ENCODE measurements around the gene SPAG9.

SPAG9 gene

DNA sequence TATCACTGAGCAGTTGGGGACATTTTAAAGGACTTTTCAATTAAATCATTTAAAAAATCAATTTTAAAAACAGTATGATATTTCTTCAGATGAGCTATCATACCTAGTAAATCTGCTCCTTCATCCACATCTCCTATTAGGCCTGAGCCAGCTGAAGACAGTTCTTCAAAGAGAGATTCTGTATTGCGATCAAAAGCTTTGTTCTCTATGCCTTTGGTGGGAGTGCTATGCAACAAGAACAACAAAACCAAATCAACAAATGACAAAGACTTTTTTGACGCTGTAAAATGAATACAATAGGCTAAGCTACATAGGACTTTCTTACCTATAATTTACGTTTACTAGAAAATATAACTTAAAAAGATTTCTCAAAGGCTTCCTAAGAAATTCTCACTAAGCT is 106.5 kb downstream of the SPAG9 start:
- DNase-seq (ENCODE audit: low spot score): no peak
- TF ChIP-seq, protein P1, sequence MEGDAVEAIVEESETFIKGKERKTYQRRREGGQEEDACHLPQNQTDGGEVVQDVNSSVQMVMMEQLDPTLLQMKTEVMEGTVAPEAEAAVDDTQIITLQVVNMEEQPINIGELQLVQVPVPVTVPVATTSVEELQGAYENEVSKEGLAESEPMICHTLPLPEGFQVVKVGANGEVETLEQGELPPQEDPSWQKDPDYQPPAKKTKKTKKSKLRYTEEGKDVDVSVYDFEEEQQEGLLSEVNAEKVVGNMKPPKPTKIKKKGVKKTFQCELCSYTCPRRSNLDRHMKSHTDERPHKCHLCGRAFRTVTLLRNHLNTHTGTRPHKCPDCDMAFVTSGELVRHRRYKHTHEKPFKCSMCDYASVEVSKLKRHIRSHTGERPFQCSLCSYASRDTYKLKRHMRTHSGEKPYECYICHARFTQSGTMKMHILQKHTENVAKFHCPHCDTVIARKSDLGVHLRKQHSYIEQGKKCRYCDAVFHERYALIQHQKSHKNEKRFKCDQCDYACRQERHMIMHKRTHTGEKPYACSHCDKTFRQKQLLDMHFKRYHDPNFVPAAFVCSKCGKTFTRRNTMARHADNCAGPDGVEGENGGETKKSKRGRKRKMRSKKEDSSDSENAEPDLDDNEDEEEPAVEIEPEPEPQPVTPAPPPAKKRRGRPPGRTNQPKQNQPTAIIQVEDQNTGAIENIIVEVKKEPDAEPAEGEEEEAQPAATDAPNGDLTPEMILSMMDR (IDR thresholded peaks at IDR 0.05; ENCODE audit: extremely low read depth, missing control alignments): no peak

DNA sequence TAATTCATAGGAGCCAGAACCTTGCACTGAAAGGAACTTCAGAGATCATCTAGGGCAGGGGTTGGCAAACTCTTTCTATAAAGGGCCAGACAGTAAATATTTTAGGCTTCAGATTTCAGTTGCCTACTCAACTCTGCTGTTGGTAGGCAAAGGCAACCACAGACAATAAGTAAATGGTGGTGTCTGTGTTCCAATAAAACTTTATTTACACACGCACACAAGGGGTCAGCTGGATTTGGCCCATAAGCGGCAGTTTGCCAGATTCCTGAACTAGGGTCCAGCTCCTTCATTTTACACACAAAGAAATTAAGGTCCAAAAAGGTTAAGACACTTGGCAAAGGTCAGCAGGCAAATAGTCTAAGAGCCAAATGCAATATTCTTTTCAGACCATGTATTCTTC is 107.3 kb downstream of the SPAG9 start:
- TF ChIP-seq, protein P1 (IDR thresholded peaks at IDR 0.05; ENCODE audit: extremely low read depth, missing control alignments): no peak
- DNase-seq (ENCODE audit: low spot score): no peak

DNA sequence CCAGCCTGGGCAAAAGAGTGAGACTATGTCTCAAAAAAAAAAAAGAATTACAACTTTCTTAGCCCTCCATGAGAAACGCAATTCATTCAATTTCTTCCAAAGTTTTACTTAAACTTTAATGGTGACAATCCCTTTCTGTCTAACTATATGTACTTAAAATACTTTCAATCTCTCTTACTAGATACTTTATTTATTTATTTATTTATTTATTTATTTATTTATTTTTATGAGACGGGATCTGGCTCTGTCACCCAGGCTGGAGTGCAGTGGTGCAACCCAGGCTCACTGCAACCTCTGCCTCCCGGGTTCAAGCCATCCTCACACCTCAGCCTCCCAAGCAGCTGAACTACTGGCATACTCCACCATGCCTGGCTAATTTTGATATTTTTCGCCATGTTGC is 108.1 kb downstream of the SPAG9 start:
- TF ChIP-seq, protein P1 (IDR thresholded peaks at IDR 0.05; ENCODE audit: extremely low read depth, missing control alignments): no peak
- no peak for DNase-seq (ENCODE audit: low spot score)

DNA sequence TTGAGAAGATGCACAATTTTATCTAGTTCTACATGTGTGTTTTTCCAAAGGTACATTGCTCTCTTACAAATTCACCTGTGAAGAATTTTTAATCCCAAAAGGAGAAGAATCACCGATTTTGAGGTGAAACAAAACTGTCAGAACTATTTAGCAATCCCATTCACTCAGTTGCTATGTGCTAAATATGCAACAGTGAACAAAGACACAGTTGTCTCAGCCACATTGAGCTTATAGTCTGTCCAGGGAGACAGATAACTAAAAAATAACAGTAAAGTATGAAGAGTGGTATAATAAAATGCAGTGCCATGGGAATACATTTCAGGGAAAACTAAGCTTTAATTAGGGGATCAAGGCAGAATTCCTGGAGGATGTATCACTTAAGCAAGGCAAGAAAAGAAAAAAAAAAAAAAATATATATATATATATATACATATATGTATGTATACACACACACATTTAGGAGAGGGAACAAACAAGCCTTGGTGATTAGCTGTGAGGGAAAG is 110.4 kb downstream of the SPAG9 start:
- TF ChIP-seq, protein P1 (IDR thresholded peaks at IDR 0.05; ENCODE audit: extremely low read depth, missing control alignments): no peak
- DNase-seq (ENCODE audit: low spot score): no peak

DNA sequence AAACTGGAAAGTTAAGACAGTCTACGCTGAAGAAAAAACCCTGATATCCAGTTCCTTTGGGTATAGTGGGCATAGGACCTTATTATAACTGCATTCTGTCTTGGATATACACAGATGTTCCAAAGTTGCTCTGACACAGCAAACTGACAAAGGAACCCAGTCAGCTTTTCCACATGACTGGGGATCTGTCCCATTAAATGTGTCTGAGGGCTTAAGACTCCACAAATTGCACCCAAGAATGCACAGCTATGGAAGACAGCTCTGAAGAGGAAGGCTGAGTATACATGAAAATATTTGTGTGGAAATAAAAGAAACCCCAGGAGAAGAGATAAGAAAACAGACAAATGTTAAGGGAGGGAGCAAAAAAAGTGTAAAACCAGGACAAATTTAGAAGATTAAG is 114.1 kb downstream of the SPAG9 start:
- TF ChIP-seq, protein P1 (IDR thresholded peaks at IDR 0.05; ENCODE audit: extremely low read depth, missing control alignments): no peak
- DNase-seq (ENCODE audit: low spot score): no peak

DNA sequence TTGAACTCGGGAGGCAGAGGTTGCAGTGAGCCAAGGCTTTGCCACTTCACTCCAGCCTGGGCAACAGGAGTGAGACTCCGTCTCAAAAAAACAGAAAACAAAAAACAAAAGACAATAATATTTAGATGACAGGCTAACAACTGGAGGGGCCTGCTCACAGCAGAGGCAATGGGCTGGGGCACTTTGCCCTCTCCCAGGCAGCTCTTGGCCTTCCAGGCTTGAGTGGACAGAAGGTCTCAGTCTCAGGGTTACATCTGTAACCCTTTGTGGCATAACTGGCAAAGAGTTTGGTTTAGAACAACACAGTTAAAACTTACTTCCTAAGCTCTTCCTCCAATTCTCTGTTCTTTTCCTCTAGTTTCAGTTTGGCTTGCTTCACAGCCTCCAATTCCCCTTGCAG is 114.9 kb downstream of the SPAG9 start:
- DNase-seq (ENCODE audit: low spot score): no peak
- TF ChIP-seq, protein P1 (IDR thresholded peaks at IDR 0.05; ENCODE audit: extremely low read depth, missing control alignments): no peak

DNA sequence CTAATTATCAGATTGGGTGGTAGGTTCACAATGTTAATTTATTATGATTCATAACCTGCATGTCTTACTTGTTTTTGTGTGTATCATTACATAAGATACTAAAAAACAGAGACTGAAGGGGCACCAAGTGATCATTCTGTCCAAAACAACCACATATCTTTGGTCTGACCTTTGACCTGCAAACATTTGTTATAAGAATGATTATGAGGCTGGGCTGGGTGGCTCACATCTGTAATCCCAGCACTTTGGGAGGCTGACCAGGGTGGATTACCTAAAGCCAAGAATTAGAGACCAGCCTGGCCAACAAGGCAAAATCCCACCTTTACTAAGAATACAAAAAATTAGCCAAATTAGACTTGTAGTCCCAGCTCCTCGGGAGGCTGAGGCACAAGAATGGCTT is 116.4 kb downstream of the SPAG9 start:
- TF ChIP-seq, protein P1 (IDR thresholded peaks at IDR 0.05; ENCODE audit: extremely low read depth, missing control alignments): no peak
- DNase-seq (ENCODE audit: low spot score): no peak

Data from GM20000 (cell line).